ENCODE results near the gene NRGN. TPM values are rescaled to one million over a fixed set of nuclear protein-coding genes. Genes with fewer than 3 reads are reported as not detected.
A peak's percentile ranks its signal among the peaks of the same experiment; 100 is the strongest.
"Not testable (repeated sequence)": the region's sequence is repeated elsewhere in the genome, so short reads cannot be mapped to it uniquely, and the experiment has no call there.

The NRGN gene
- polyA plus RNA-seq, 10 donors, result 3.5 to 7.8 (median 5.7) TPM

- no peak for DNase-seq
Observed at GRCh38 chr11:124756753-124757227, 17.0 kb downstream of the NRGN start.

GRCh38 chr11:124757320-124757719 lies 17.6 kb downstream of the NRGN start:
- DNase-seq, result no peak

GRCh38 chr11:124758355-124759265 lies 18.9 kb downstream of the NRGN start:
- DNase-seq, result peak; percentile 30 to 78 (median 59)

- DNase-seq, result peak in 1 of 3 donors; percentile 70
Observed at GRCh38 chr11:124759266-124760204, 19.8 kb downstream of the NRGN start.

GRCh38 chr11:124760205-124760652 lies 20.5 kb downstream of the NRGN start:
- DNase-seq, result no peak

- DNase-seq, result no peak
Observed at GRCh38 chr11:124760806-124761205, 21.1 kb downstream of the NRGN start.

GRCh38 chr11:124761301-124762104 lies 21.8 kb downstream of the NRGN start:
- DNase-seq, result peak in 1 of 3 donors; percentile 27

GRCh38 chr11:124762105-124762623 lies 22.4 kb downstream of the NRGN start, which contains the start of gene ESAM:
Gene ESAM, minus strand, starts transcription at chr11:124762290. Its CDS starts 136 bp downstream, at chr11:124762154.
- no peak for DNase-seq

- no peak for DNase-seq
Observed at GRCh38 chr11:124762624-124763155, 22.9 kb downstream of the NRGN start.

GRCh38 chr11:124763156-124763947 lies 23.6 kb downstream of the NRGN start:
- peak; percentile 71 to 92 (median 83) for DNase-seq

GRCh38 chr11:124766156-124766555 lies 26.4 kb downstream of the NRGN start:
- no peak for DNase-seq

GRCh38 chr11:124768914-124769313 lies 29.2 kb downstream of the NRGN start:
- no peak for DNase-seq

GRCh38 chr11:124769806-124770774 lies 30.3 kb downstream of the NRGN start:
- DNase-seq, result no peak

GRCh38 chr11:124770959-124771358 lies 31.2 kb downstream of the NRGN start:
- not testable (repeated sequence) for DNase-seq

GRCh38 chr11:124776865-124777645 lies 37.3 kb downstream of the NRGN start:
- DNase-seq, result no peak

GRCh38 chr11:124778281-124778680 lies 38.5 kb downstream of the NRGN start:
- no peak for DNase-seq

- DNase-seq, result no peak
Observed at GRCh38 chr11:124779568-124779967, 39.8 kb downstream of the NRGN start.

- no peak for DNase-seq
Observed at GRCh38 chr11:124783002-124783401, 43.3 kb downstream of the NRGN start.

Measured in muscle of back (tissue), 11 donors.